SK-N-SH (cell line): Measurements from ENCODE around the gene MSTN.

ENCODE experiments used
- SIN3A ChIP-seq: IDR thresholded peaks from 2 replicates; pipeline ENCODE4 v1.6.1; 2012; ENCODE audit warnings: low read depth, mild to moderate bottlenecking, low read length, moderate library complexity, borderline replicate concordance
- TF ChIP-seq, protein P1 (sequence below): fragments of 200-600 bp; sonication (generic); IDR thresholded peaks from 2 replicates; pipeline ENCODE4 v1.6.1; 2017; ENCODE audit warnings: antibody characterized with exemption, mild to moderate bottlenecking, moderate library complexity
- TF ChIP-seq, protein P2 (sequence below): IDR thresholded peaks from 2 replicates; pipeline ENCODE4 v1.4.0; 2012; ENCODE audit warnings: low read depth

DNA sequence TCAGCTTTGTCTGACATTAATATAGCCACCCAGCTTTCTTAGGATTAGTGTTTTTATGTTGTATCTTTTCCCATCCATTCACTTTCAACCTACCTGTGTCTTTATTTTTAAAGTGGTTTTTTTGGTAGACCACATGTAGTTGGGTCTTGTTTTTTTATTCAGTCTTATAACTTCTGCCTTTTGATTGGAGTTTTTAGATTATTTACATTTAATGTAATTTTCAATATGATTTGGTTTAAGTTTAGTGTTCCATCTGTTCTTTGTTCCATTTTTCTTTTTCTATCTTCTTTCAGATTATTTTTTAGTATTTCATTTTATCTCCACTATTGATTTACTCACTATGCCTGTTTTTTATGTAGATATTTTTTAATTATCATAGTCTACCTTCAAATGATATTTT is 13.1 kb upstream of the MSTN start:
- TF ChIP-seq, protein P1, sequence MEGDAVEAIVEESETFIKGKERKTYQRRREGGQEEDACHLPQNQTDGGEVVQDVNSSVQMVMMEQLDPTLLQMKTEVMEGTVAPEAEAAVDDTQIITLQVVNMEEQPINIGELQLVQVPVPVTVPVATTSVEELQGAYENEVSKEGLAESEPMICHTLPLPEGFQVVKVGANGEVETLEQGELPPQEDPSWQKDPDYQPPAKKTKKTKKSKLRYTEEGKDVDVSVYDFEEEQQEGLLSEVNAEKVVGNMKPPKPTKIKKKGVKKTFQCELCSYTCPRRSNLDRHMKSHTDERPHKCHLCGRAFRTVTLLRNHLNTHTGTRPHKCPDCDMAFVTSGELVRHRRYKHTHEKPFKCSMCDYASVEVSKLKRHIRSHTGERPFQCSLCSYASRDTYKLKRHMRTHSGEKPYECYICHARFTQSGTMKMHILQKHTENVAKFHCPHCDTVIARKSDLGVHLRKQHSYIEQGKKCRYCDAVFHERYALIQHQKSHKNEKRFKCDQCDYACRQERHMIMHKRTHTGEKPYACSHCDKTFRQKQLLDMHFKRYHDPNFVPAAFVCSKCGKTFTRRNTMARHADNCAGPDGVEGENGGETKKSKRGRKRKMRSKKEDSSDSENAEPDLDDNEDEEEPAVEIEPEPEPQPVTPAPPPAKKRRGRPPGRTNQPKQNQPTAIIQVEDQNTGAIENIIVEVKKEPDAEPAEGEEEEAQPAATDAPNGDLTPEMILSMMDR = no peak
- TF ChIP-seq, protein P2, sequence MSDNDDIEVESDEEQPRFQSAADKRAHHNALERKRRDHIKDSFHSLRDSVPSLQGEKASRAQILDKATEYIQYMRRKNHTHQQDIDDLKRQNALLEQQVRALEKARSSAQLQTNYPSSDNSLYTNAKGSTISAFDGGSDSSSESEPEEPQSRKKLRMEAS = no peak
- TF ChIP-seq SIN3A = no peak
